CD4-positive, CD25-positive, alpha-beta regulatory T cell (primary cell): ENCODE measurements around the gene BMP6. TPM values are rescaled to one million over a fixed set of nuclear protein-coding genes. Genes with fewer than 3 reads are reported as not detected.

Experiments used
- ATAC-seq, 2 donors: fragments of 150-1000 bp; cut with Tn5 transposase; one replicate each; pipeline ENCODE4 v1.10.0; 2021; ENCODE audit warnings: low read depth in 2 of 2, moderate number of reproducible peaks in 2 of 2, moderate library complexity in 1 of 2
- DNase-seq, 3 donors: peaks; one replicate each; pipeline versions ENCODE4 v3.0.0 to v3.0.0-alpha.2; 2012 to 2022; ENCODE audit warnings: mixed read lengths in 1 of 3
- H3K27ac ChIP-seq: one replicate; pipeline ENCODE4 v1.7.0; 2013; ENCODE audit warnings: mild to moderate bottlenecking, low read length; ENCODE audit not compliant: insufficient read depth, poor library complexity, severe bottlenecking
- H3K27me3 ChIP-seq: one replicate; pipeline ENCODE4 v1.7.0; 2013; ENCODE audit warnings: low read length; ENCODE audit not compliant: control insufficient read depth, insufficient read depth
- H3K36me3 ChIP-seq: one replicate; pipeline ENCODE4 v1.7.0; 2013; ENCODE audit warnings: mild to moderate bottlenecking, low read length, moderate library complexity; ENCODE audit not compliant: control insufficient read depth, insufficient read depth
- H3K4me1 ChIP-seq: 2 replicates; pipeline ENCODE4 v1.7.0; 2013; ENCODE audit warnings: mild to moderate bottlenecking, low read length; ENCODE audit not compliant: insufficient read depth, control insufficient read depth, poor library complexity, severe bottlenecking
- H3K4me3 ChIP-seq: one replicate; pipeline ENCODE4 v1.7.0; 2013; ENCODE audit warnings: low read depth, mild to moderate bottlenecking, low read length, moderate library complexity
- H3K9me3 ChIP-seq, 2 experiments: 1 replicate in 1 of 2; 2 replicates in 1 of 2; pipeline ENCODE4 v1.7.0; 2013; ENCODE audit warnings: low read length in 2 of 2, mild to moderate bottlenecking in 1 of 2, moderate library complexity in 1 of 2; ENCODE audit not compliant: control insufficient read depth in 2 of 2
- H3K27ac Mint-ChIP-seq, 3 donors: one replicate each; pipeline ENCODE4 v1.8.0; 2020 to 2022; ENCODE audit warnings: mild to moderate bottlenecking in 3 of 3, mixed read lengths in 3 of 3, moderate library complexity in 2 of 3
- H3K27me3 Mint-ChIP-seq: one replicate; pipeline ENCODE4 v1.8.0; 2022; ENCODE audit warnings: mild to moderate bottlenecking, mixed read lengths
- H3K36me3 Mint-ChIP-seq: one replicate; pipeline ENCODE4 v1.8.0; 2020; ENCODE audit warnings: mixed read lengths
- H3K4me1 Mint-ChIP-seq, 4 donors: one replicate each; pipeline ENCODE4 v1.8.0; 2020 to 2022; ENCODE audit warnings: mixed read lengths in 4 of 4, mild to moderate bottlenecking in 1 of 4
- H3K4me3 Mint-ChIP-seq, 4 donors: one replicate each; pipeline ENCODE4 v1.8.0; 2020 to 2022; ENCODE audit warnings: mild to moderate bottlenecking in 4 of 4, mixed read lengths in 4 of 4, moderate library complexity in 3 of 4
- H3K9me3 Mint-ChIP-seq, 7 donors: one replicate each; pipeline ENCODE4 v1.8.0; 2020 to 2022; ENCODE audit warnings: mixed read lengths in 7 of 7, mild to moderate bottlenecking in 3 of 7, moderate library complexity in 2 of 7
- polyA plus RNA-seq, 4 donors: library from polyadenylated mRNA; unstranded; fragments of 300-500 nt; fragmentation: Illumina TruSeq; gene quantifications; one replicate each; pipeline ENCODE4 v1.2.3, GENCODE V29; 2021
- total RNA-seq: library from RNA; stranded (reverse); gene quantifications from one replicate; pipeline ENCODE4 v1.2.3, GENCODE V29; 2022

BMP6 gene
- total and polyA plus RNA-seq, 5 donors from 2014 or later = 1.2 TPM; not detected in 4

- no peaks in the 10 kb centered on the region for H3K27me3 Mint-ChIP-seq
- Histone ChIP-seq H3K4me3 (no peak overlapping the region), H3K27ac (no peak overlapping the region), H3K9me3 (no peaks in the 10 kb centered on the region), H3K27me3 (no peaks in the 10 kb centered on the region), H3K4me1 (no peaks in the 10 kb centered on the region), H3K36me3 (no peaks in the 10 kb centered on the region)
- DNase-seq (no peak), ATAC-seq (no peak)
- H3K9me3 Mint-ChIP-seq = peaks cover 0 to 2% (median 0%) of the 10 kb centered on the region in 7 donors
- no peaks in the 10 kb centered on the region for H3K36me3 Mint-ChIP-seq
- no peak overlapping the region for H3K4me3 Mint-ChIP-seq
- no peaks in the 10 kb centered on the region for H3K4me1 Mint-ChIP-seq
- H3K27ac Mint-ChIP-seq = no peak overlapping the region
Observed at GRCh38 chr6:7750197-7750596, 24.3 kb downstream of the BMP6 start.

- H3K4me1 Mint-ChIP-seq = no peaks in the 10 kb centered on the region
- H3K4me1 ChIP-seq = no peaks in the 10 kb centered on the region
- no peak overlapping the region for H3K4me3 Mint-ChIP-seq
- no peak overlapping the region for H3K27ac ChIP-seq
- no peaks in the 10 kb centered on the region for H3K36me3 Mint-ChIP-seq
- ATAC-seq (no peak), DNase-seq (no peak)
- no peaks in the 10 kb centered on the region for H3K36me3 ChIP-seq
- no peaks in the 10 kb centered on the region for H3K9me3 ChIP-seq
- peaks cover 6% of the 10 kb centered on the region for H3K27me3 Mint-ChIP-seq
- H3K27me3 ChIP-seq = no peaks in the 10 kb centered on the region
- peaks cover 0 to 2% (median 0%) of the 10 kb centered on the region in 7 donors for H3K9me3 Mint-ChIP-seq
- H3K27ac Mint-ChIP-seq = no peak overlapping the region
- H3K4me3 ChIP-seq = no peak overlapping the region
Observed at GRCh38 chr6:7758456-7758855, 32.6 kb downstream of the BMP6 start.

- Mint-ChIP-seq H3K9me3 (peaks cover 0 to 2% (median 0%) of the 10 kb centered on the region in 7 donors), H3K27me3 (peaks cover 6% of the 10 kb centered on the region), H3K27ac (no peak overlapping the region), H3K4me1 (no peaks in the 10 kb centered on the region), H3K4me3 (no peak overlapping the region), H3K36me3 (no peaks in the 10 kb centered on the region)
- no peaks in the 10 kb centered on the region for H3K36me3 ChIP-seq
- DNase-seq (no peak), ATAC-seq (no peak)
- no peaks in the 10 kb centered on the region for H3K9me3 ChIP-seq
- no peak overlapping the region for H3K27ac ChIP-seq
- H3K27me3 ChIP-seq = no peaks in the 10 kb centered on the region
- H3K4me1 ChIP-seq = no peaks in the 10 kb centered on the region
- no peak overlapping the region for H3K4me3 ChIP-seq
Observed at GRCh38 chr6:7759320-7759719, 33.4 kb downstream of the BMP6 start.

GRCh38 chr6:7761051-7761450 is 35.2 kb downstream of the BMP6 start:
- no peaks in the 10 kb centered on the region for H3K36me3 ChIP-seq
- H3K36me3 Mint-ChIP-seq = no peaks in the 10 kb centered on the region
- ATAC-seq (no peak), DNase-seq (no peak)
- H3K4me1 Mint-ChIP-seq = no peaks in the 10 kb centered on the region
- H3K9me3 ChIP-seq = no peaks in the 10 kb centered on the region
- H3K27me3 ChIP-seq = no peaks in the 10 kb centered on the region
- no peak overlapping the region for H3K4me3 ChIP-seq
- no peak overlapping the region for H3K4me3 Mint-ChIP-seq
- H3K27ac Mint-ChIP-seq = no peak overlapping the region
- H3K4me1 ChIP-seq = no peaks in the 10 kb centered on the region
- no peak overlapping the region for H3K27ac ChIP-seq
- peaks cover 6% of the 10 kb centered on the region for H3K27me3 Mint-ChIP-seq
- H3K9me3 Mint-ChIP-seq = peaks cover 0 to 2% (median 0%) of the 10 kb centered on the region in 7 donors

- ATAC-seq (no peak), DNase-seq (no peak)
- Mint-ChIP-seq H3K4me3 (no peak overlapping the region), H3K27ac (no peak overlapping the region), H3K36me3 (no peaks in the 10 kb centered on the region), H3K27me3 (peaks cover 6% of the 10 kb centered on the region), H3K9me3 (no peaks in the 10 kb centered on the region), H3K4me1 (no peaks in the 10 kb centered on the region)
- Histone ChIP-seq H3K27ac (no peak overlapping the region), H3K4me3 (no peak overlapping the region), H3K36me3 (no peaks in the 10 kb centered on the region), H3K27me3 (no peaks in the 10 kb centered on the region), H3K9me3 (no peaks in the 10 kb centered on the region), H3K4me1 (no peaks in the 10 kb centered on the region)
Observed at GRCh38 chr6:7762760-7763159, 36.9 kb downstream of the BMP6 start.

- H3K36me3 ChIP-seq = no peaks in the 10 kb centered on the region
- Mint-ChIP-seq H3K36me3 (no peaks in the 10 kb centered on the region), H3K27ac (no peak overlapping the region), H3K9me3 (no peaks in the 10 kb centered on the region), H3K27me3 (peaks cover 6% of the 10 kb centered on the region), H3K4me3 (no peak overlapping the region), H3K4me1 (no peaks in the 10 kb centered on the region)
- DNase-seq = no peak
- H3K9me3 ChIP-seq = no peaks in the 10 kb centered on the region
- H3K4me3 ChIP-seq = no peak overlapping the region
- ATAC-seq = no peak
- H3K27me3 ChIP-seq = no peaks in the 10 kb centered on the region
- H3K4me1 ChIP-seq = no peaks in the 10 kb centered on the region
- H3K27ac ChIP-seq = no peak overlapping the region
Observed at GRCh38 chr6:7763881-7764280, 38.0 kb downstream of the BMP6 start.

- no peaks in the 10 kb centered on the region for H3K4me1 Mint-ChIP-seq
- ATAC-seq = no peak
- no peak overlapping the region for H3K4me3 Mint-ChIP-seq
- no peaks in the 10 kb centered on the region for H3K36me3 ChIP-seq
- H3K9me3 Mint-ChIP-seq = no peaks in the 10 kb centered on the region
- H3K27ac Mint-ChIP-seq = no peak overlapping the region
- H3K9me3 ChIP-seq = no peaks in the 10 kb centered on the region
- no peak for DNase-seq
- H3K4me1 ChIP-seq = no peaks in the 10 kb centered on the region
- H3K27me3 Mint-ChIP-seq = peaks cover 6% of the 10 kb centered on the region
- H3K27ac ChIP-seq = no peak overlapping the region
- no peak overlapping the region for H3K4me3 ChIP-seq
- no peaks in the 10 kb centered on the region for H3K27me3 ChIP-seq
- H3K36me3 Mint-ChIP-seq = no peaks in the 10 kb centered on the region
Observed at GRCh38 chr6:7765575-7766325, 39.9 kb downstream of the BMP6 start.

- Mint-ChIP-seq H3K4me1 (no peaks in the 10 kb centered on the region), H3K9me3 (no peaks in the 10 kb centered on the region), H3K27me3 (no peaks in the 10 kb centered on the region), H3K4me3 (no peak overlapping the region), H3K27ac (no peak overlapping the region), H3K36me3 (no peaks in the 10 kb centered on the region)
- Histone ChIP-seq H3K4me3 (no peak overlapping the region), H3K4me1 (no peaks in the 10 kb centered on the region), H3K36me3 (no peaks in the 10 kb centered on the region), H3K27me3 (no peaks in the 10 kb centered on the region), H3K27ac (no peak overlapping the region), H3K9me3 (no peaks in the 10 kb centered on the region)
- ATAC-seq (no peak), DNase-seq (no peak)
Observed at GRCh38 chr6:7769702-7770101, 43.8 kb downstream of the BMP6 start.
